GM12801 (cell line): ENCODE data around the gene MED12L.

Experiments
- CTCF ChIP-seq: IDR thresholded peaks from one replicate; pipeline ENCODE4 v1.5.1; 2011; ENCODE audit warnings: control low read depth; ENCODE audit not compliant: insufficient read length; ENCODE audit errors: extremely low read depth

The MED12L gene

GRCh38 chr3:151307131-151307530 is 221.7 kb downstream of the MED12L start:
- TF ChIP-seq CTCF = no peak

- no peak for TF ChIP-seq CTCF
These were observed 222.4 kb downstream of the MED12L start for GRCh38 chr3:151307583-151308488.

- no peak for TF ChIP-seq CTCF
These were observed 224.1 kb downstream of the MED12L start for GRCh38 chr3:151309566-151309965.

GRCh38 chr3:151312972-151313371 is 227.5 kb downstream of the MED12L start:
- TF ChIP-seq CTCF = no peak

- TF ChIP-seq CTCF = no peak
These were observed 228.7 kb downstream of the MED12L start for GRCh38 chr3:151314137-151314536.

GRCh38 chr3:151314593-151314992 is 229.1 kb downstream of the MED12L start:
- no peak for TF ChIP-seq CTCF

- TF ChIP-seq CTCF = no peak
These were observed 229.7 kb downstream of the MED12L start for GRCh38 chr3:151315136-151315535.
